Adrenal gland (tissue), 5 donors: Measurements from ENCODE around the gene ZBED5.

ENCODE experiments used
- POLR2A ChIP-seq, 2 donors: fragments of 450-650 bp; IDR thresholded peaks; one replicate each; pipeline ENCODE4 v1.6.1; 2017; ENCODE audit warnings: antibody characterized with exemption in 2 of 2, mild to moderate bottlenecking in 2 of 2, moderate library complexity in 1 of 2
- TF ChIP-seq, protein P1 (sequence below), 6 experiments: fragments of 450-650 bp in 4 of 6; fragments of 200-600 bp in 2 of 6; sonication (generic) in 1 of 6; IDR thresholded peaks; 1 replicate in 5 of 6; 2 replicates in 1 of 6; pipeline versions ENCODE4 v1.5.1 to v1.8.0; 2016 to 2021; ENCODE audit warnings: antibody characterized with exemption in 6 of 6, mild to moderate bottlenecking in 2 of 6, moderate library complexity in 1 of 6
- donor health status: DM: no; HTN: no; CAD: no.

DNA sequence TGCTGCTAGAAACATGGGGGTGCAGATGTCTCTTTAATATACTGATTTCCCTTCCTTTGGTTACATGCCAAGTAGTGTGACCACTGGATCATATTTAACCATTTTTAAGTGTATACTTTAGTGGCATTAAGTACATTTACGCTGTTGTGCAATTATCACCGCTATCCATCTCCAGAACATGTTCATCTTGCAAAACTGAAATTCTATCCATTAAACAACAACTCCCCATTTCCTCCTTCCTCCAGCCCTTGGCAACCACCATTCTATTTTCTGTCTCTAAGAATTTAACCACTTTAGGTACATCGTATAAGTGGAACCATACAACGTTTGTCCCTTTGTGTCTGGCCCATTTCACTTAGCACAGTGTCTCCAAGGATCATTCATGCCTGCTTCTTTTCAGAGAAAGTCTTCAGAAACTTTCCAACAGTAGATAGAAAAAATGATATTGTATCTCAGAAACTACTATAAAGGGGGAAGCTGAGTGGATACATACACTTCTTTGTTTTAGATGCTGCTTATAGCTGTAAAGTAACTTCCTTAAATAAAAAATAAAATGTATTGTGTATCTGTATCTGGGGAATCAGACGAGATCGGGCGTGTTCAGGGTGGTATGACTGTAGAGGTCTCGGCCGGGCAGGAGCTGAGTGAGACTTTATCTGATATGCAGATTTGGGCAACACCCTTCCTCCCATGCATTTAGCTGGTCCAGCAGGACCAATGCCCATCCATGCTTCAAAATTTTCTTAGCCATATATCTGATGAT lies 44.6 kb upstream of the ZBED5 start:
- TF ChIP-seq, protein P1, sequence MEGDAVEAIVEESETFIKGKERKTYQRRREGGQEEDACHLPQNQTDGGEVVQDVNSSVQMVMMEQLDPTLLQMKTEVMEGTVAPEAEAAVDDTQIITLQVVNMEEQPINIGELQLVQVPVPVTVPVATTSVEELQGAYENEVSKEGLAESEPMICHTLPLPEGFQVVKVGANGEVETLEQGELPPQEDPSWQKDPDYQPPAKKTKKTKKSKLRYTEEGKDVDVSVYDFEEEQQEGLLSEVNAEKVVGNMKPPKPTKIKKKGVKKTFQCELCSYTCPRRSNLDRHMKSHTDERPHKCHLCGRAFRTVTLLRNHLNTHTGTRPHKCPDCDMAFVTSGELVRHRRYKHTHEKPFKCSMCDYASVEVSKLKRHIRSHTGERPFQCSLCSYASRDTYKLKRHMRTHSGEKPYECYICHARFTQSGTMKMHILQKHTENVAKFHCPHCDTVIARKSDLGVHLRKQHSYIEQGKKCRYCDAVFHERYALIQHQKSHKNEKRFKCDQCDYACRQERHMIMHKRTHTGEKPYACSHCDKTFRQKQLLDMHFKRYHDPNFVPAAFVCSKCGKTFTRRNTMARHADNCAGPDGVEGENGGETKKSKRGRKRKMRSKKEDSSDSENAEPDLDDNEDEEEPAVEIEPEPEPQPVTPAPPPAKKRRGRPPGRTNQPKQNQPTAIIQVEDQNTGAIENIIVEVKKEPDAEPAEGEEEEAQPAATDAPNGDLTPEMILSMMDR (IDR thresholded peaks at IDR 0.05) = no peak
- no peak for TF ChIP-seq POLR2A (IDR thresholded peaks at IDR 0.05)
